Measurements from ENCODE around the gene MANEAL. TPM values are rescaled to one million over a fixed set of nuclear protein-coding genes. Genes with fewer than 3 reads are reported as not detected.

Gene MANEAL
- total RNA-seq, 1 donor, result 1.3 TPM

- DNase-seq (ENCODE audit: low read depth in 2 of 3, low spot score in 2 of 3), result no peak
Measured at GRCh38 chr1:37822906-37823815, 29.5 kb downstream of the MANEAL start.

GRCh38 chr1:37824001-37824400, 30.4 kb downstream of the MANEAL start:
- no peak for DNase-seq (ENCODE audit: low read depth in 2 of 3, low spot score in 2 of 3)

- no peak for DNase-seq (ENCODE audit: low read depth in 2 of 3, low spot score in 2 of 3)
Measured at GRCh38 chr1:37825506-37825905, 31.9 kb downstream of the MANEAL start.

GRCh38 chr1:37828410-37829074, 34.9 kb downstream of the MANEAL start:
- DNase-seq (ENCODE audit: low read depth in 2 of 3, low spot score in 2 of 3), result no peak

GRCh38 chr1:37831109-37831508, 37.5 kb downstream of the MANEAL start:
- DNase-seq (ENCODE audit: low read depth in 2 of 3, low spot score in 2 of 3), result no peak

- no peak for DNase-seq (ENCODE audit: low read depth in 2 of 3, low spot score in 2 of 3)
Measured at GRCh38 chr1:37831809-37832208, 38.2 kb downstream of the MANEAL start.

GRCh38 chr1:37836788-37837187, 43.1 kb downstream of the MANEAL start:
- DNase-seq (ENCODE audit: low read depth in 2 of 3, low spot score in 2 of 3), result no peak

GRCh38 chr1:37839676-37840075, 46.0 kb downstream of the MANEAL start:
- no peak for DNase-seq (ENCODE audit: low read depth in 2 of 3, low spot score in 2 of 3)

GRCh38 chr1:37840711-37841110, 47.1 kb downstream of the MANEAL start:
- DNase-seq (ENCODE audit: low read depth in 2 of 3, low spot score in 2 of 3), result no peak

GRCh38 chr1:37841652-37842051, 48.0 kb downstream of the MANEAL start:
- DNase-seq (ENCODE audit: low read depth in 2 of 3, low spot score in 2 of 3), result no peak

GRCh38 chr1:37844536-37844935, 50.9 kb downstream of the MANEAL start:
- no peak for DNase-seq (ENCODE audit: low read depth in 2 of 3, low spot score in 2 of 3)

GRCh38 chr1:37845049-37845646, 51.5 kb downstream of the MANEAL start:
- no peak for DNase-seq (ENCODE audit: low read depth in 2 of 3, low spot score in 2 of 3)

- no peak for DNase-seq (ENCODE audit: low read depth in 2 of 3, low spot score in 2 of 3)
Measured at GRCh38 chr1:37845786-37846185, 52.1 kb downstream of the MANEAL start.

GRCh38 chr1:37846647-37847339, 53.1 kb downstream of the MANEAL start:
- DNase-seq (ENCODE audit: low read depth in 2 of 3, low spot score in 2 of 3), result peak in 2 of 3 donors; percentile 21 to 35

GRCh38 chr1:37849480-37849879, 55.8 kb downstream of the MANEAL start:
- no peak for DNase-seq (ENCODE audit: low read depth in 2 of 3, low spot score in 2 of 3)

- DNase-seq (ENCODE audit: low read depth in 2 of 3, low spot score in 2 of 3), result no peak
Measured at GRCh38 chr1:37850352-37850955, 56.8 kb downstream of the MANEAL start.
